ENCODE measurements around the gene DYNLL2.

DNA sequence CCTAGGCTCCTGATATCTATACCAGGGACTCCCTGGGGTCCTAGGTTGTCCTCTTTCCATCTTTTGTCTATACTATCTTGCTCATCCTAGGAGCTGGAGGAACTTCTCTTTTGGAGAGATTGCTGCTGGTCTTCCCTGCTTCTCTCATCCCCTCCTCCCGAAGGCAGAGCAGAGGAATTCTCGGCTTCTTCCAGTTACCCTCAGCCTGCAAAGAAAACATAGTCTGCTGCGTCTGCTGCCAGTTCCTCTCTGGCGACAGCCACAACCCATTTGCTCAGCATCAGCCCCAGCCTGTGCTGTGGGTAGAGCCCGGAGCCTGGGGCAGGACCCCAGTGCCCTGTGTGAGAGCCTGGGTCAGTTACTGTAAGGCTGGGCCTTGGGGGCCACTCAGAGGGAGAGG is 21.5 kb upstream of the DYNLL2 start:
- no peak for TF ChIP-seq CTCF (IDR thresholded peaks at IDR 0.05)
- no peak for TF ChIP-seq POLR2A (IDR thresholded peaks at IDR 0.05)

Data from heart left ventricle (tissue), 13 donors.